ENCODE results near the gene ZNF672.

ZNF672 gene

DNA sequence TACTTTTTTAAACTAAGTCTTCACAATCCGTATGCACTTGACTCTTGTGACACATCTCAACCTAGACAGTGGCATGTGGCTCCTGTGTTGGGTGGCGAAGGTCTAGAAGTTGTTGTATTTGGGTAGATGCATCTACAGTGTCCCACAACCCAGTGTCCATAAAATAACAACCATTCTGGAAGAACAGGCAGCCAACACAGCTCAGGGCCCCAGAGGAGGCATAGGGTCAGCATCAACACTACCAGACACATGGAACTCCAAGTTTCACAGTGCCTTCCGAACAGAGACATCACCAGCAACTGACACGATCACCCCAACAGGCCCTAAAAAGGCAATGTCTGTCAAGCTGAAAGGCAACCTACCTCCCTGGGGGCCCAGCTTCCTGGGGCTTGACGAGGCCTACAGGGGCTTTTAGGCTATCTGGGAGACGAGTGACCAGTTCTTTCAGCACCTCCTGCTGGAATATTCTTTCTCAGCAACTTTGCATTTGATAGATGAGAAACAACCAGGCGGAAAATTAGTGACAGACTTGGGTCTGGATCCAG, 17.9 kb upstream of the ZNF672 start:
- in situ Hi-C loops (cut with MboI; ENCODE audit: low pct_unique_long_range_greater_than_20kb, low sequenced_read_pairs, unreplicated experiment) = no loop called here
- no peak for DNase-seq (ENCODE audit: low spot score)
- TF ChIP-seq, protein P1, sequence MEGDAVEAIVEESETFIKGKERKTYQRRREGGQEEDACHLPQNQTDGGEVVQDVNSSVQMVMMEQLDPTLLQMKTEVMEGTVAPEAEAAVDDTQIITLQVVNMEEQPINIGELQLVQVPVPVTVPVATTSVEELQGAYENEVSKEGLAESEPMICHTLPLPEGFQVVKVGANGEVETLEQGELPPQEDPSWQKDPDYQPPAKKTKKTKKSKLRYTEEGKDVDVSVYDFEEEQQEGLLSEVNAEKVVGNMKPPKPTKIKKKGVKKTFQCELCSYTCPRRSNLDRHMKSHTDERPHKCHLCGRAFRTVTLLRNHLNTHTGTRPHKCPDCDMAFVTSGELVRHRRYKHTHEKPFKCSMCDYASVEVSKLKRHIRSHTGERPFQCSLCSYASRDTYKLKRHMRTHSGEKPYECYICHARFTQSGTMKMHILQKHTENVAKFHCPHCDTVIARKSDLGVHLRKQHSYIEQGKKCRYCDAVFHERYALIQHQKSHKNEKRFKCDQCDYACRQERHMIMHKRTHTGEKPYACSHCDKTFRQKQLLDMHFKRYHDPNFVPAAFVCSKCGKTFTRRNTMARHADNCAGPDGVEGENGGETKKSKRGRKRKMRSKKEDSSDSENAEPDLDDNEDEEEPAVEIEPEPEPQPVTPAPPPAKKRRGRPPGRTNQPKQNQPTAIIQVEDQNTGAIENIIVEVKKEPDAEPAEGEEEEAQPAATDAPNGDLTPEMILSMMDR (IDR thresholded peaks at IDR 0.05; ENCODE audit: extremely low read depth, insufficient read depth, missing control alignments) = no peak

DNA sequence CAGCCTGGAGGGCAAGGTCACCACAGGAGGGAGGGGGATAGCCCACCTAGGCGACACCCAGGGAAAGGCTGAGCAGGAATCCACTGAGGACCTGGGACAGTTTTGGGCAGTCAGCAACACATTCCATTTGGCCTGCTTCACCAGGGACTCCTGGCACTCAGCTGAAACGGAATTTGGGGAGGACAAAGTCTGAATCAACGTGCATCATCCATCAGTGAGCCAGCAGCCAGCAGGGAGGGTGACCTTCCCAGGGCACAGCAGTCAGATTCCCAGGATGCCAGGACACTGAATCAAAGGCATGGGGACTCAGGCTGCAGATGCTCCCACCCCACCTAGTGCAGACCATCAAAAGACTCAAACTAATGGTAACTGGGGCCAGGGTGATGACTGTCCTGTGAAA, 16.9 kb upstream of the ZNF672 start:
- no peak for DNase-seq (ENCODE audit: low spot score)
- in situ Hi-C loops (cut with MboI; ENCODE audit: low pct_unique_long_range_greater_than_20kb, low sequenced_read_pairs, unreplicated experiment) = no loop called here
- TF ChIP-seq, protein P1 (IDR thresholded peaks at IDR 0.05; ENCODE audit: extremely low read depth, insufficient read depth, missing control alignments) = no peak

DNA sequence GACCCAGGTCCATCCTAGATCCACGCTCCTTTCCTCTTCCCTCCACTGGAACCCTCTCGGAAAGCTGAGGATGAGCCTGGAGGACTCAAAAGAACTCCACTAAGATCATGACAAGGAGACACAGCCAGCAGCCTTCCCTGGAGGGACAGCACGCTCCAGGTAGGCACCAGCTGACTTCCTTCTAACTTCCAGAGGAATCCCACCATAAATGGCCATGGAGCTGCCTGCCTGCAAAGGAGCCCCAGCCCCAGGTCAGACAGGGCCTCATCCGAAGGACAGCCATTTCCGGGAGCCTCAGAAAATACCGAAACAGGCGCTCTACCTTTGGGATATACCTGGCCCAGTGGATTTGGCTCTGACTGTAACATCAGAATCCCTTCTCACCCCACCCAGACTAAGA, 16.4 kb upstream of the ZNF672 start:
- TF ChIP-seq, protein P1 (IDR thresholded peaks at IDR 0.05; ENCODE audit: extremely low read depth, insufficient read depth, missing control alignments) = no peak
- no peak for DNase-seq (ENCODE audit: low spot score)
- in situ Hi-C loops (cut with MboI; ENCODE audit: low pct_unique_long_range_greater_than_20kb, low sequenced_read_pairs, unreplicated experiment) = no loop called here

DNA sequence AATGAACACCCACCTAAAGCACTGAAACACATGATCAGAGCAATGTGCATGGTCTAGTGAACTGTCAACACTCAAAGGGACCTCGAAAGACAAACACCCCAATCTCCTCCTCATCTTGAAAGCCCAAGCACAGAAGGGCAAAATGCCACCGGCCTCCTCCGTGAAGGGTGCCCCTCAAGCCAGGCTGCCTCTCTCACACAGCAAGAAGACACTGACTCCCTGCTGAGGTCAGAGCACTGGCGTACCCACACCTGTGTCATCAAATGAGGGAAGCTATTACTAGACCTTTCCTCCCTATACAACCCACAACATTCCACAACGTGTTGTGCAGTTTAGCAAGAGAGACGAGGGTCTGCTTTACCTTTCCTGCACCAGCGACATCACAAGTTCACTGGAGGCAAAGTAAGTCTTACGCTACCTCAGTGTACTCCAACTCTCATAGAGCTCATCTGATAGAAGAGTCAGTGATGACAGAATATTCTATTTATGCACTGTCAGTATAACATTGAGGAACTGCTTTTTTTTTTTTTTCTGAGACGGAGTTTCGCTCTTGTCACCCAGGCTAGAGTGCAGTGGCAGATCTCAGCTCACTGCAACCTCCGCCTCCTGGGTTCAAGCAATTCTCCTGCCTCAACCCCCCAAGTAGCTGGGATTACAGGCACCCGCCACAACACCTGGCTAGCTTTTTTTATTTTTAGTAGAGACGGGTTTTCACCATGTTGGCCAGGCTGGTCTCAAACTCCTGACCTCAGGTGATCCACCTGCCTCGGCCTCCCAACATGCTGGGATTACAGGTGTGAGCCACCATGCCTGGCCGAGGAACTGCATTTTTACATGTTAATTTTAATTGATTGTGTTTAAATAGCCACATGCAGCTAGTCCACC, 15.6 kb upstream of the ZNF672 start:
- no peak for DNase-seq (ENCODE audit: low spot score)
- TF ChIP-seq, protein P1 (IDR thresholded peaks at IDR 0.05; ENCODE audit: extremely low read depth, insufficient read depth, missing control alignments) = no peak
- in situ Hi-C loops (cut with MboI; ENCODE audit: low pct_unique_long_range_greater_than_20kb, low sequenced_read_pairs, unreplicated experiment) = no loop called here

DNA sequence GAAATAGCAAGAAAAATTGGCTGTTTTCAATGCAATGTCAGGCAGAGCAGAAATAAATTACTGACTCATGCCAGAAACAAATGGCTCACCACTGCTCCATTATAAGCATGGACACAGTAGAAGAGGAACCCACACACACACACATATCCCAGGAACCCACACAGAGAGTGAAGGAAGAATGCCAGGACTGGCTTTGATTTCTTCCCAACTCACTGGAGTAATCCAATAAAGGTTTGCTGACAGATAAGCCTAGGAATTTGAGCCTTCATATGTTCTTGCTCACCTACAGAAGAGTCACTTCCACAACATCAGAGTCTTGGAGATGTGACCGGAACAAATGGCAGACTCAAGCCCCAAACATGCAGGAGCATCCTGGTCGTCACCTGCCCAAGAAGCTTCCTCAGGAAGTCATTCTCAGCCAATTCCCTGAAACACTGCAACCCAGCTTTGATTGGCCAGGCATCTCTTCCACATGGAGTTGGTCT, 14.5 kb upstream of the ZNF672 start:
- no peak for DNase-seq (ENCODE audit: low spot score)
- TF ChIP-seq, protein P1 (IDR thresholded peaks at IDR 0.05; ENCODE audit: extremely low read depth, insufficient read depth, missing control alignments) = no peak
- in situ Hi-C loops (cut with MboI; ENCODE audit: low pct_unique_long_range_greater_than_20kb, low sequenced_read_pairs, unreplicated experiment) = no loop called here

DNA sequence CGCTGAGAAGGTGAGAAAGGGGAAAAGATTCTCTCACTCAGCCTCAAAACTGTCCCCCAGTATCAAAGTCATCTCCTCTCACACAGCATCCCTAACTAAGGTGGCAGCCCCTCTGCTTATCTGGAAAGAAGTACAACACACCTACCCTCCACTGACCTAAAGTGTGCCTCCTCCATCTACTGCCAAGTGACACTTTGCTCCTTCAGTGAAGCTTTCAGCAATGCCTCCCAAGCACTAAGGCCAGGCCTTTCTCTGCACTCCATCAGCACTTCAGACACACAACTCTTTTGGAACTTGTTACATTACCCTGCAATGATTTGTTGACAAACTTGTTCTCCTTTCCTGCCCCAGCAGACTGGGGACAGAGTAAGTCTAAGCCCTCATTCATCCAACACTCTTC, 13.7 kb upstream of the ZNF672 start:
- in situ Hi-C loops (cut with MboI; ENCODE audit: low pct_unique_long_range_greater_than_20kb, low sequenced_read_pairs, unreplicated experiment) = no loop called here
- TF ChIP-seq, protein P1 (IDR thresholded peaks at IDR 0.05; ENCODE audit: extremely low read depth, insufficient read depth, missing control alignments) = no peak

More for the DNA sequence above, 13.7 kb upstream of the ZNF672 start:
- no peak for DNase-seq (ENCODE audit: low spot score)
